B cell (primary cell): ENCODE data around the gene RNF149. TPM values are rescaled to one million over a fixed set of nuclear protein-coding genes. Genes with fewer than 3 reads are reported as not detected.

Experiments
- ATAC-seq: fragments of 200-7000 bp; cut with Tn5 transposase; one replicate; pipeline ENCODE4 v1.10.0; 2021; ENCODE audit warnings: low read depth, mild to moderate bottlenecking, moderate number of reproducible peaks, moderate library complexity
- CTCF ChIA-PET: fragments of 350-600 bp; sonication (Branson Sonifier 250); formaldehyde crosslinking; loops from one replicate; lab custom pipeline; 2021; ENCODE audit warnings: antibody characterized with exemption, inconsistent platforms; lab: Charles Lee
- POLR2A ChIA-PET: fragments of 350-600 bp; sonication (Branson Sonifier 250); formaldehyde crosslinking; loops from one replicate; lab custom pipeline; 2021; ENCODE audit warnings: antibody characterized with exemption; lab: Charles Lee
- DNase-seq: peaks from one replicate; pipeline ENCODE4 v3.0.0; 2013
- H2AFZ ChIP-seq: 2 replicates; pipeline ENCODE4 v1.6.1; 2012; ENCODE audit warnings: mild to moderate bottlenecking, low read depth, low read length; ENCODE audit not compliant: insufficient read depth, poor library complexity, severe bottlenecking
- H3K27ac ChIP-seq, 2 donors: 1 replicate in 1 of 2; 2 replicates in 1 of 2; pipeline ENCODE4 v1.5.1; 2012 to 2013; ENCODE audit warnings: low read length in 2 of 2, mild to moderate bottlenecking in 2 of 2, moderate library complexity in 1 of 2
- H3K27me3 ChIP-seq, 4 experiments: fragments of 200-600 bp in 1 of 4; sonication (generic) in 1 of 4; replicated peaks in 1 of 4; 1 replicate in 2 of 4; 2 replicates in 2 of 4; pipeline versions ENCODE4 v1.6.1 to v1.7.0; 2013 to 2016; ENCODE audit warnings: low read length in 3 of 4, mild to moderate bottlenecking in 2 of 4, mixed read lengths in 1 of 4, moderate library complexity in 1 of 4; ENCODE audit not compliant: insufficient read depth in 4 of 4, control insufficient read depth in 3 of 4; ENCODE audit errors: control extremely low read depth in 1 of 4
- H3K36me3 ChIP-seq, 2 experiments: replicated peaks in 1 of 2; 1 replicate in 1 of 2; 2 replicates in 1 of 2; pipeline versions ENCODE4 v1.6.1 to v1.7.1; 2013; ENCODE audit warnings: low read length in 1 of 2; ENCODE audit not compliant: insufficient read depth in 2 of 2, control insufficient read depth in 1 of 2; ENCODE audit errors: control extremely low read depth in 1 of 2, extremely low read depth in 1 of 2
- H3K4me1 ChIP-seq, 2 donors: fragments of 200-600 bp in 1 of 2; sonication (generic) in 1 of 2; 1 replicate in 1 of 2; 2 replicates in 1 of 2; pipeline versions ENCODE4 v1.5.1 to v1.6.1; 2013 to 2017; ENCODE audit warnings: low read length in 2 of 2; ENCODE audit not compliant: control insufficient read depth in 2 of 2, insufficient read depth in 2 of 2
- H3K4me2 ChIP-seq: replicated peaks from 2 replicates; pipeline ENCODE3; 2012; ENCODE audit warnings: mild to moderate bottlenecking, low read depth, low read length; ENCODE audit not compliant: poor library complexity, severe bottlenecking
- H3K4me3 ChIP-seq, 5 experiments: fragments of 200-600 bp in 1 of 5; sonication (generic) in 1 of 5; 1 replicate in 3 of 5; 2 replicates in 2 of 5; pipeline versions ENCODE4 v1.5.1 to v1.7.0; 2011 to 2016; ENCODE audit warnings: low read length in 4 of 5, mild to moderate bottlenecking in 4 of 5, low read depth in 2 of 5, control low read depth in 1 of 5, moderate library complexity in 1 of 5; ENCODE audit not compliant: insufficient read depth in 1 of 5; ENCODE audit errors: control extremely low read depth in 1 of 5, extremely low read depth in 1 of 5
- H3K79me2 ChIP-seq: fragments of 200-600 bp; sonication (generic); one replicate; pipeline ENCODE4 v1.6.0; 2016; ENCODE audit warnings: low read length; ENCODE audit not compliant: control insufficient read depth, insufficient read depth
- H3K9ac ChIP-seq: fragments of 200-600 bp; sonication (generic); 2 replicates; pipeline ENCODE4 v1.6.1; 2017; ENCODE audit warnings: mild to moderate bottlenecking, low read length, moderate library complexity
- H3K9me3 ChIP-seq, 3 donors: one replicate each; pipeline versions ENCODE4 v1.6.1 to v1.7.1; 2013; ENCODE audit warnings: low read length in 2 of 3; ENCODE audit not compliant: control insufficient read depth in 2 of 3, insufficient read depth in 1 of 3; ENCODE audit errors: control extremely low read depth in 1 of 3
- H4K20me1 ChIP-seq: 2 replicates; pipeline ENCODE4 v1.6.0; 2012; ENCODE audit warnings: mild to moderate bottlenecking, low read length; ENCODE audit not compliant: insufficient read depth, control insufficient read depth, poor library complexity, severe bottlenecking
- H3K27ac Mint-ChIP-seq: one replicate; pipeline ENCODE4 v1.8.0; 2021; ENCODE audit warnings: mixed read lengths
- H3K27me3 Mint-ChIP-seq: one replicate; pipeline ENCODE4 v1.8.0; 2021; ENCODE audit warnings: mixed read lengths
- H3K4me1 Mint-ChIP-seq: one replicate; pipeline ENCODE4 v1.8.0; 2021; ENCODE audit warnings: mixed read lengths
- H3K4me3 Mint-ChIP-seq: one replicate; pipeline ENCODE4 v1.8.0; 2021; ENCODE audit warnings: mixed read lengths
- H3K9me3 Mint-ChIP-seq: one replicate; pipeline ENCODE4 v1.8.0; 2022; ENCODE audit warnings: mixed read lengths; ENCODE audit not compliant: insufficient read depth
- CTCF ChIP-seq: fragments of 200-600 bp; IDR thresholded peaks from one replicate; pipeline ENCODE4 v1.8.0; 2022; ENCODE audit warnings: antibody characterized with exemption, mild to moderate bottlenecking
- EZH2 ChIP-seq: IDR thresholded peaks from 2 replicates; pipeline ENCODE4 v1.6.1; 2012; ENCODE audit warnings: borderline replicate concordance, low read depth, mild to moderate bottlenecking, moderate library complexity, low read length; ENCODE audit not compliant: insufficient read depth, poor library complexity, severe bottlenecking
- WGBS: methylation state at CpG from one replicate; pipeline ENCODE4 v1.1.5; 2013; ENCODE audit warnings: missing lambda C conversion rate; ENCODE audit not compliant: insufficient coverage; 5-methylcytosine and 5-hydroxymethylcytosine counted together
- intact Hi-C: fragments of 100-400 bp; cut with micrococcal nuclease; formaldehyde crosslinking; loops from one replicate; pipeline ENCODE4 v1.10.0; 2022
- polyA plus RNA-seq: library from polyadenylated mRNA; depleted of rRNA; stranded (reverse); fragments of >200 nt; gene quantifications from 2 replicates; pipeline ENCODE4 v1.2.3, GENCODE V29; 2012
- total RNA-seq, 2 donors: library from RNA; stranded (reverse); fragments of 120-200 nt in 1 of 2; gene quantifications; 1 replicate in 1 of 2; 2 replicates in 1 of 2; pipeline versions ENCODE4 v1.2.3 to v1.2.4, GENCODE V29; 2013 to 2022

The RNF149 gene
- total and polyA plus RNA-seq, 2 donors (not counting 1 experiment from before 2014, with no cell fraction given), result 28.2 to 71.6 TPM

- Mint-ChIP-seq H3K4me3 (no peak overlapping the region), H3K9me3 (no peaks in the 10 kb centered on the region), H3K27ac (no peak overlapping the region), H3K27me3 (no peaks in the 10 kb centered on the region), H3K4me1 (peaks cover 7% of the 10 kb centered on the region)
- ATAC-seq (no peak), DNase-seq (no peak)
- CTCF ChIA-PET, result interaction anchor here (0.7 to 5.2 kb wide), 2 partner anchors 196 to 487 kb away, joined by 5 to 58 read pairs; no protein-coding TSS in a partner anchor
- 69% methylated on average over 5 of the region's 5 CpGs for WGBS
- peaks cover 0 to 8% of the 10 kb centered on the region in 2 donors for H3K4me1 ChIP-seq
- no peak overlapping the region for H3K27ac ChIP-seq
- intact Hi-C loops, result loop anchor here (10.0 kb wide), 1 partner anchor 1101 kb away; no protein-coding TSS in a partner anchor
- H3K4me2 ChIP-seq, result no peak overlapping the region
- no peak overlapping the region for H3K4me3 ChIP-seq
- no peaks in the 10 kb centered on the region for H3K27me3 ChIP-seq
- no peaks in the 10 kb centered on the region for H3K79me2 ChIP-seq
- TF ChIP-seq CTCF, result no peak
- no peak for TF ChIP-seq EZH2
- POLR2A ChIA-PET, result no interaction called here
- H2AFZ ChIP-seq, result no peak overlapping the region
- H4K20me1 ChIP-seq, result no peaks in the 10 kb centered on the region
- H3K36me3 ChIP-seq, result no peaks in the 10 kb centered on the region
- peaks cover 0 to 7% (median 0%) of the 10 kb centered on the region in 3 donors for H3K9me3 ChIP-seq
- no peak overlapping the region for H3K9ac ChIP-seq
Measured at GRCh38 chr2:101344137-101344536, 35.6 kb upstream of the RNF149 start.

GRCh38 chr2:101342625-101343008 lies 34.1 kb upstream of the RNF149 start:
- intact Hi-C loops, result loop anchor here (1.0 to 10.0 kb wide), 5 partner anchors 44 to 1102 kb away; partner anchors contain the start of gene CREG2
- 95% methylated on average over 14 of the region's 15 CpGs for WGBS
- no peak overlapping the region for H3K4me3 Mint-ChIP-seq

More at GRCh38 chr2:101342625-101343008, 34.1 kb upstream of the RNF149 start:
- Mint-ChIP-seq H3K9me3 (no peaks in the 10 kb centered on the region), H3K27me3 (no peaks in the 10 kb centered on the region), H3K27ac (peak overlapping the region; percentile 74), H3K4me1 (peaks cover 7% of the 10 kb centered on the region)
- Histone ChIP-seq H3K36me3 (no peaks in the 10 kb centered on the region), H3K4me3 (no peak overlapping the region), H2AFZ (no peak overlapping the region), H3K4me2 (no peak overlapping the region), H3K27me3 (no peaks in the 10 kb centered on the region), H4K20me1 (no peaks in the 10 kb centered on the region), H3K9me3 (peaks cover 0 to 7% (median 0%) of the 10 kb centered on the region in 3 donors), H3K4me1 (peaks cover 0 to 8% of the 10 kb centered on the region in 2 donors), H3K79me2 (no peaks in the 10 kb centered on the region), H3K9ac (no peak overlapping the region), H3K27ac (no peak overlapping the region)
- ChIA-PET POLR2A (no interaction called here), CTCF (interaction anchor here (0.8 to 5.2 kb wide), 37 partner anchors 8 to 1105 kb away, joined by 3 to 58 read pairs (median 5); partner anchors contain the start of gene RNF149)
- no peak for TF ChIP-seq CTCF
- no peak for TF ChIP-seq EZH2
- ATAC-seq (no peak), DNase-seq (no peak)
